ENCODE measurements around the gene UNC13D. TPM values are rescaled to one million over a fixed set of nuclear protein-coding genes. Genes with fewer than 3 reads are reported as not detected.

The UNC13D gene
- total and polyA plus RNA-seq, 9 of the 15 experiments (the other 6 are each of a cell fraction or from before 2014, with no cell fraction given) = 0.86 to 244 (median 69.2) TPM

GRCh38 chr17:75785016-75785890 lies 59.0 kb downstream of the UNC13D start (continued):
- peak; percentile 66; the same call in 1 of the 2 replicates for TF ChIP-seq ZNF41 (CRISPR knock-in tag; conservative IDR thresholded peaks at IDR 0.05)
- TF ChIP-seq GABPA (tag; conservative IDR thresholded peaks at IDR 0.05; ENCODE audit: low read depth) = peak; percentile 52; the same call in 1 of the 2 replicates
- TF ChIP-seq FOXJ2 (tag; IDR thresholded peaks at IDR 0.05) = no peak; the same call in 1 of the 2 replicates
- no peak for TF ChIP-seq DIDO1 (tag; IDR thresholded peaks at IDR 0.05; ENCODE audit: low read depth)
- peak; percentile 49; the same call in 1 of the 2 replicates for TF ChIP-seq SPI1 (IDR thresholded peaks at IDR 0.05; ENCODE audit: borderline replicate concordance, low read depth, low read length)
- TF ChIP-seq CEBPZ (IDR thresholded peaks at IDR 0.05; ENCODE audit: borderline replicate concordance, low read depth, low read length) = no peak
- 0 out of 2 replicates have a peak, but pooled peaks have one; percentile 45 for TF ChIP-seq ZNF668 (CRISPR knock-in tag; IDR thresholded peaks at IDR 0.05)
- no peak for TF ChIP-seq SAP30 (IDR thresholded peaks at IDR 0.05; ENCODE audit: borderline replicate concordance, insufficient read depth, low read depth, low read length, poor library complexity, severe bottlenecking)
- no peak for TF ChIP-seq HOMEZ (CRISPR knock-in tag; IDR thresholded peaks at IDR 0.05)
- TF ChIP-seq XRCC3 (IDR thresholded peaks at IDR 0.05) = no peak
- no peak for TF ChIP-seq MEIS2 (IDR thresholded peaks at IDR 0.05; ENCODE audit: partially characterized antibody)
- TF ChIP-seq BACH1 (tag; IDR thresholded peaks at IDR 0.05) = peak; percentile 5; the same call in 1 of the 2 replicates
- TF ChIP-seq PYGO2 (tag; IDR thresholded peaks at IDR 0.05) = peak; percentile 78
- TF ChIP-seq MYBL2 (IDR thresholded peaks at IDR 0.05; ENCODE audit: low read depth) = peak; percentile 45; the same call in 1 of the 2 replicates
- TF ChIP-seq MYBL2 (CRISPR knock-in tag; IDR thresholded peaks at IDR 0.05; ENCODE audit: borderline replicate concordance) = no peak
- TF ChIP-seq HNRNPUL1 (IDR thresholded peaks at IDR 0.05; ENCODE audit: low read length) = no peak
- no peak for TF ChIP-seq ZNF280B (CRISPR knock-in tag; IDR thresholded peaks at IDR 0.05)
- no peak for TF ChIP-seq ZNF280A (IDR thresholded peaks at IDR 0.05; ENCODE audit: low read depth, partially characterized antibody)
- TF ChIP-seq PPARD (CRISPR knock-in tag; IDR thresholded peaks at IDR 0.05) = no peak
